ENCODE data around the gene CDCA4.

The CDCA4 gene

GRCh38 chr14:104983231-104983721 is 37.6 kb downstream of the CDCA4 start:
- no peak overlapping the region for H3K4me3 ChIP-seq (ENCODE audit: low read depth in 1 of 2, low read length in 2 of 2)
- peaks cover 0 to 24% of the 10 kb centered on the region in 2 donors for H3K4me1 ChIP-seq (ENCODE audit: control insufficient read depth in 1 of 2, insufficient read depth in 2 of 2, low read length in 2 of 2)
- no peak overlapping the region for H3K27ac ChIP-seq (ENCODE audit: low read length)
- H3K9me3 ChIP-seq (ENCODE audit: control insufficient read depth in 1 of 2, low read length in 2 of 2): no peaks in the 10 kb centered on the region
- H3K27me3 ChIP-seq (ENCODE audit: low read depth, low read length): no peaks in the 10 kb centered on the region
- H3K36me3 ChIP-seq (ENCODE audit: control insufficient read depth in 1 of 2, insufficient read depth in 2 of 2, low read length in 2 of 2): no peaks in the 10 kb centered on the region

- Histone ChIP-seq H3K9me3 (ENCODE audit: control insufficient read depth in 1 of 2, low read length in 2 of 2) (no peaks in the 10 kb centered on the region), H3K4me3 (ENCODE audit: low read depth in 1 of 2, low read length in 2 of 2) (no peak overlapping the region), H3K36me3 (ENCODE audit: control insufficient read depth in 1 of 2, insufficient read depth in 2 of 2, low read length in 2 of 2) (no peaks in the 10 kb centered on the region), H3K4me1 (ENCODE audit: control insufficient read depth in 1 of 2, insufficient read depth in 2 of 2, low read length in 2 of 2) (peaks cover 0 to 26% of the 10 kb centered on the region in 2 donors), H3K27ac (ENCODE audit: low read length) (no peak overlapping the region), H3K27me3 (ENCODE audit: low read depth, low read length) (no peaks in the 10 kb centered on the region)
Observed at GRCh38 chr14:104982548-104983230, 38.2 kb downstream of the CDCA4 start.

DNA sequence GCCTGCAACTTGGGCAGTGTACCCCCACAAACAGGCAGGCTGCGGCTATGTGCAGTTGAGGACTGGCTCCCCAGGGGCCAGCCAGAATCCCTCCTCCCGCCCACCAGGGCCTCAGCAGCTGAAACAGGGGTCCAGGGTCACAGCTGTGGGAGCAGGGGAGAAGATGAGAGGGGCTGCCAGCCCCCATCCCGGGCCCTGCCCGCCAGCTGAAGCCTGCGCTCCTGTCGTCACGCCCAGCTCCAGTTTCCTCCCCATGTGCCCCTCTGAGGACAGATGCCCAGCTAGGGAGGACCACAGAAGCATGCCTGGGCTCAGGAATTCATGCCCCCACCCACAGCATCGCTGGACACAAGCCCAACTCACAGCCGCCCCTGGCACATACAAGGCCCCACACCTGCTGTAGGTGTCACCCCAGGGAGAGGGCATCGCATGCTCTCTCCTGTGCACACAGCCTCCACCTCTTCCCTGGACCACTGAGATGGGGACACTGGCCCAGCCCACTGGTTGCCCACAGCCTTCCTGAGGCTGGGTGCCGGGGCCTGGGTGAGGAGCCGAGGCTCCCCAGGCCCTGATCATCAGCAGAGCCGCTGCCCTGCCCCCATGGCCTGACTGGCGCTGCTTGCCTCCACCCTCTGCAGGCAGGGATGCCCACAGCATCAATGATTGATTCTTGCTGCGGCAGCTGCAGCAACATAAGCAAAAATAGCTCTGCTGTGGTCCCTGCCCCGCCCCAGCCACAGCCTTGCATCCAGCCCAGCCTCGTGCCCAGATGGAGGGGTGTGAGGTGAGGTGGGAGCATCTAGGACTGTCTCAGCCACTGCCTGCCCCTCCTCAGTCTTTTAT is 39.0 kb downstream of the CDCA4 start:
- Histone ChIP-seq H3K27me3 (ENCODE audit: low read depth, low read length) (no peaks in the 10 kb centered on the region), H3K9me3 (ENCODE audit: control insufficient read depth in 1 of 2, low read length in 2 of 2) (no peaks in the 10 kb centered on the region), H3K4me3 (ENCODE audit: low read depth in 1 of 2, low read length in 2 of 2) (no peak overlapping the region), H3K4me1 (ENCODE audit: control insufficient read depth in 1 of 2, insufficient read depth in 2 of 2, low read length in 2 of 2) (peaks cover 0 to 31% of the 10 kb centered on the region in 2 donors), H3K27ac (ENCODE audit: low read length) (no peak overlapping the region), H3K36me3 (ENCODE audit: control insufficient read depth in 1 of 2, insufficient read depth in 2 of 2, low read length in 2 of 2) (no peaks in the 10 kb centered on the region)

DNA sequence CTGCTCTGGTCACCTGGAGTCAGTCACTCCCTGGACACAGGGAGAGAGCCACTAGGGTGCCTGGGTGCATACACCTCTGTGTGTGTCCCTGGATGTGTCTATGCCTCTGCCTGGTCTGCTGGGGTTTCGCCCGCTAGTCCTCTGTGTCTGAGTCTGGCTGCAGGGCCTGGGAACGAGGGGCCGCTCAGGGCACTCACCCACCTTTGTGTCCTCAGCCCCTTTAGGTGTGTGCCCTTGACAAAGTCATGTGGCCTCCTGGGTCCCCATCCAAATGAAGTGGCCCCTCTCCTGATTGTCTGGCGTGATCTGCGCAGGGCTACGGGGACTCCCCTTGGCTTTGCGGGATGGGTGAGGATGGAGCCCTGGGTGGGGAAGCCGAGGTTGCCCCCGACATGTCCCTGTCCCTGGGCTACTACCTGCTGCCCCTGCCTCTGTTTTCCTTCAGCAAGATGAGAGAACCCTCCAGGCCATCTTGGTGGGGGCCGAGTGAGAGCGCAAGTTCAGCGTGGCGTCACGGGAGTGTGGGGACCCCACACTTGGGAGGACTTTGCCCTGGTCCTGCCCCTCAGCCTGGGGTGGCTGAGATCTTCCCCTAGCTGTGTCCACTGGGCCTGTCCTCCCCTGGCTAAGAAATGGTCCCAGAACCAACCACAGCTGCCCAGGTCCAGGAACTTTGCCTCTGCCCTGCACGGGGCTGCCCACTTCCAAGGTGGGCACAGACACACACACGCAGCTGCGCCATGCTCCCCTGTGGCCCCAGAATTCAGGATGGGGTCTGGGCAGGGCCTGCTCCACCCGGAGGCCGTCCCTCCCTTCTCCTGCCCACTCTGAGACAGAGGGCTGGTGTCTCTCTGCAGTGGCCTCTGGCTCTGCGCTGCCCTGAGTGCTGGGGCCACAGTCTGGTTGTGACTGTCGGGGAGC is 40.0 kb downstream of the CDCA4 start:
- no peaks in the 10 kb centered on the region for H3K36me3 ChIP-seq (ENCODE audit: control insufficient read depth in 1 of 2, insufficient read depth in 2 of 2, low read length in 2 of 2)
- H3K4me1 ChIP-seq (ENCODE audit: control insufficient read depth in 1 of 2, insufficient read depth in 2 of 2, low read length in 2 of 2): peaks cover 0 to 31% of the 10 kb centered on the region in 2 donors
- no peak overlapping the region for H3K27ac ChIP-seq (ENCODE audit: low read length)
- H3K9me3 ChIP-seq (ENCODE audit: control insufficient read depth in 1 of 2, low read length in 2 of 2): no peaks in the 10 kb centered on the region
- H3K4me3 ChIP-seq (ENCODE audit: low read depth in 1 of 2, low read length in 2 of 2): no peak overlapping the region
- H3K27me3 ChIP-seq (ENCODE audit: low read depth, low read length): no peaks in the 10 kb centered on the region

DNA sequence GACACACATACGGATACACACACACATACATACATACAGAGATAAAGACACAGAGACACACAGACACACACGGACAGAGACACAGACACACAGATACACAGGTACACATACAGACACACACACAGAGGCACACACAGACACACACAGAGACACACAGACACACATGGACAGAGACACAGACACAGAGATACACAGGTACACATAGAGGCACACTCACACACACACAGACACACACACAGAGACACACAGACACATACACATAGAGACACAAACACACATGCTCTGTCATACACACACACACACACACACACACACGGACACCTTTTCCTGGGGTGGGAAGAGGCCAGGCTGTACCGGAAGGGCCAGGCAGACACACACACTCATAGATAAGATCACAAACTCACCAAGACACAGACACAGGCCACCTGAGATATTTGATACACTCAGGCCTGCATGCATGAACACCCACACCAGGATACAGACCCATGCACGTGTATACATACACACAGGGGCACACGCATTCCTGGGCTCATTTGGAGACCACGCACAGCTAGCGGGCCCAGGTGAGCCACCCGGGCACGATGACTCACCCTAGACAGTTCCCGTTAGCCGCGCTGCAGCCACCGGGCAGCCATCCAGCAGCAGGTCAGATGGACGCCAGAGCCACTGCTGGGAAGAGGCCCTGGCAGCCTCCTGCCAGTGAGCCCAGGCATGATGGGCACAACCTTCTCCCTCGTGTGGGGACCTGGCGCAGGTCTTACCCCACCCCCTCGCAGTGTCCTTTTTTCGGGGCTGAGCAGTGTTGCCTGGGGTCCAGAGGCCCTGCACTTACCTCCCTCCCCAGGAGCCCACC is 40.9 kb downstream of the CDCA4 start:
- Histone ChIP-seq H3K4me1 (ENCODE audit: control insufficient read depth in 1 of 2, insufficient read depth in 2 of 2, low read length in 2 of 2) (peaks cover 6 to 40% of the 10 kb centered on the region in 2 donors), H3K27ac (ENCODE audit: low read length) (no peak overlapping the region), H3K27me3 (ENCODE audit: low read depth, low read length) (no peaks in the 10 kb centered on the region), H3K9me3 (ENCODE audit: control insufficient read depth in 1 of 2, low read length in 2 of 2) (no peaks in the 10 kb centered on the region), H3K4me3 (ENCODE audit: low read depth in 1 of 2, low read length in 2 of 2) (no peak overlapping the region), H3K36me3 (ENCODE audit: control insufficient read depth in 1 of 2, insufficient read depth in 2 of 2, low read length in 2 of 2) (no peaks in the 10 kb centered on the region)

GRCh38 chr14:104978746-104979691 is 41.9 kb downstream of the CDCA4 start:
- H3K36me3 ChIP-seq (ENCODE audit: control insufficient read depth in 1 of 2, insufficient read depth in 2 of 2, low read length in 2 of 2): no peaks in the 10 kb centered on the region
- peak overlapping the region in 1 of 2 donors; percentile 44 for H3K4me3 ChIP-seq (ENCODE audit: low read depth in 1 of 2, low read length in 2 of 2)
- H3K27ac ChIP-seq (ENCODE audit: low read length): no peak overlapping the region
- H3K27me3 ChIP-seq (ENCODE audit: low read depth, low read length): no peaks in the 10 kb centered on the region
- H3K9me3 ChIP-seq (ENCODE audit: control insufficient read depth in 1 of 2, low read length in 2 of 2): no peaks in the 10 kb centered on the region
- H3K4me1 ChIP-seq (ENCODE audit: control insufficient read depth in 1 of 2, insufficient read depth in 2 of 2, low read length in 2 of 2): peaks cover 12 to 49% of the 10 kb centered on the region in 2 donors

DNA sequence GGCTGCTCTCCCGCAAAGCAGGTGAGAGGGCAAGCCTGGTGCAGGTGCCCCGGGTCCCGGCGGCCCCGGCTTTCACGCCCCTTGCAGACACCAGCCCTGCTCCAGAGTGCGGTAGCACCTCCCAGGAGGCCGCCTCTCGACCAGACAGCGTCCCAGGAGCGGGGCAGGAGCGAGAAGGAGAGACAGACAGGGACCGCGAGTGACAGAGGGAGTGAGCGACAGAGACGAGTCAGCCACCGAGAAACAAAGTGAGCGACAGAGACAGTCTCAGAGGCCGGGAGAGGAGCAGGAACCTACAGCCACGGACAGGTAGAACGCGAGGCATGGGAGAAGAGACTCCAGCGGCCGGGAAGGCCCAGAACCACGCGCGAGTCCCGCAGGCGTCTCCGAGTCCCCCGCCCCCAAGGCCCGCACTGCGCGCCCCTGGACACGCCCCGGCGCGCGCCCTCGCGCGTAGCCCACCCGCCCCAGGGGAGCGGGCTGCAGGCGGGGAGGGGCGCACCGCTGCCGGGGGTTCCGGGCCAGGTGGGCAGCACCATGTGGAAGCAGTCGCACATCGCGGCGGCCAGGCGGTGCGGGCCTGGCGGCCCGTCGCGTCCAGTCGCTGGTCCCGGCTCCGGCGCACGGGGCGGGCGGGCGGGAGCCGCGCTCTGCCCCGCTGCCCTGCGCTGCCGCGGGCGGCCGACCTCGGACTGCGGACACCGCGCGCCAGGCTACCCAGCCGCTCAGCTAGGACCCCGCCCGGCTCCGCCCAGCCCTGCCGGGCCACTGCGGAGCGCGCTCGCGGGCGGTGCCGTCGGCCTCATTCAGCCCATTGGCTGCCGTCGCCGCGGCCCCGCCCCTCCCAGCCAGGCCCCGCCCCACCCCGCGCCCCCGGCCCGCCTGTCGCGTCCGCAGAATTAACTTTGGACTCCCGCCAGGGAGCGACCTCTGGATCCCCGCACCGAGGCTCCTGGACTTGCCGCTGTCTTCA is 42.9 kb downstream of the CDCA4 start, which contains the start of gene AHNAK2:
TSS of gene AHNAK2 (minus strand) at position 694 of the 973 bp plus-strand sequence. CDS start at position 557, 137 bp downstream.
- Histone ChIP-seq H3K4me1 (ENCODE audit: control insufficient read depth in 1 of 2, insufficient read depth in 2 of 2, low read length in 2 of 2) (peaks cover 13 to 59% of the 10 kb centered on the region in 2 donors), H3K27ac (ENCODE audit: low read length) (no peak within 1 kb of the TSS), H3K36me3 (ENCODE audit: control insufficient read depth in 1 of 2, insufficient read depth in 2 of 2, low read length in 2 of 2) (no peaks in the 10 kb centered on the region), H3K27me3 (ENCODE audit: low read depth, low read length) (no peaks in the 10 kb centered on the region), H3K4me3 (ENCODE audit: low read depth in 1 of 2, low read length in 2 of 2) (peak within 1 kb of the TSS; percentile 52 to 72), H3K9me3 (ENCODE audit: control insufficient read depth in 1 of 2, low read length in 2 of 2) (no peaks in the 10 kb centered on the region)

- no peaks in the 10 kb centered on the region for H3K9me3 ChIP-seq (ENCODE audit: control insufficient read depth in 1 of 2, low read length in 2 of 2)
- H3K36me3 ChIP-seq (ENCODE audit: control insufficient read depth in 1 of 2, insufficient read depth in 2 of 2, low read length in 2 of 2): no peaks in the 10 kb centered on the region
- H3K4me1 ChIP-seq (ENCODE audit: control insufficient read depth in 1 of 2, insufficient read depth in 2 of 2, low read length in 2 of 2): peaks cover 20 to 66% of the 10 kb centered on the region in 2 donors
- no peak overlapping the region for H3K27ac ChIP-seq (ENCODE audit: low read length)
- peak overlapping the region; percentile 52 to 72 for H3K4me3 ChIP-seq (ENCODE audit: low read depth in 1 of 2, low read length in 2 of 2)
- H3K27me3 ChIP-seq (ENCODE audit: low read depth, low read length): no peaks in the 10 kb centered on the region
Observed at GRCh38 chr14:104977008-104977680, 43.7 kb downstream of the CDCA4 start.
